Panc1 (cell line): ENCODE results near the gene MTG1. TPM values are rescaled to one million over a fixed set of nuclear protein-coding genes. Genes with fewer than 3 reads are reported as not detected.

Source experiments
- ATAC-seq: fragments of 200-7000 bp; cut with Tn5 transposase; 2 replicates; pipeline ENCODE4 v1.9.1; 2020; ENCODE audit warnings: mild to moderate bottlenecking, moderate library complexity
- BruUV-seq: library from RNA; stranded (reverse); fragments of 400-500 nt; replicated peaks from 2 replicates; lab custom pipeline; 2021; lab: Mats Ljungman, UMichigan
- CTCF ChIA-PET: fragments of 300-600 bp; sonication (Branson Sonifier 250); formaldehyde crosslinking; loops from one replicate; lab custom pipeline; 2022; ENCODE audit warnings: antibody characterized with exemption; lab: Charles Lee
- POLR2A ChIA-PET: fragments of 300-600 bp; sonication (Branson Sonifier 250); formaldehyde crosslinking; loops from one replicate; lab custom pipeline; 2022; ENCODE audit warnings: antibody characterized with exemption; lab: Charles Lee
- DNase-seq: peaks from one replicate; pipeline ENCODE4 v3.0.0-alpha.2; 2010; ENCODE audit warnings: low read depth, low spot score
- H3K27ac ChIP-seq: 2 replicates; pipeline ENCODE4 v1.5.1; 2011; ENCODE audit warnings: mild to moderate bottlenecking, low read length, inconsistent platforms
- H3K27me3 ChIP-seq: fragments of 200-500 bp; sonication (Bioruptor generic); 2 replicates; pipeline ENCODE4 v1.6.0; 2014; ENCODE audit warnings: low read length, inconsistent platforms; ENCODE audit not compliant: control insufficient read depth, insufficient read depth
- H3K36me3 ChIP-seq: fragments of 200-500 bp; sonication (Bioruptor generic); 2 replicates; pipeline ENCODE4 v1.5.1; 2014; ENCODE audit warnings: inconsistent platforms, mild to moderate bottlenecking, low read length, moderate library complexity; ENCODE audit not compliant: control insufficient read depth, insufficient read depth
- H3K4me1 ChIP-seq: 2 replicates; pipeline ENCODE4 v1.5.1; 2011; ENCODE audit warnings: inconsistent platforms, mild to moderate bottlenecking, low read length, moderate library complexity; ENCODE audit not compliant: control insufficient read depth, insufficient read depth
- H3K4me3 ChIP-seq, 2 experiments: 2 replicates each; pipeline ENCODE4 v1.5.1; 2011 to 2012; ENCODE audit warnings: low read depth in 2 of 2, low read length in 2 of 2, mild to moderate bottlenecking in 2 of 2, inconsistent platforms in 1 of 2, moderate library complexity in 1 of 2
- H3K9me3 ChIP-seq: fragments of 200-500 bp; sonication (Bioruptor generic); 2 replicates; pipeline ENCODE4 v1.5.1; 2014; ENCODE audit warnings: low read depth, mild to moderate bottlenecking, inconsistent platforms, low read length, moderate library complexity; ENCODE audit not compliant: control insufficient read depth, insufficient read depth
- POLR2AphosphoS5 ChIP-seq: IDR thresholded peaks from 2 replicates; pipeline ENCODE4 v1.6.1; 2012; ENCODE audit warnings: mild to moderate bottlenecking, low read depth, low read length, moderate library complexity
- SIN3A ChIP-seq: IDR thresholded peaks from 2 replicates; pipeline ENCODE4 v1.6.1; 2012; ENCODE audit warnings: low read depth, mild to moderate bottlenecking, low read length, moderate library complexity, borderline replicate concordance; ENCODE audit not compliant: insufficient read depth
- TCF7L2 ChIP-seq: IDR thresholded peaks from 2 replicates; pipeline ENCODE4 v1.6.1; 2011; ENCODE audit warnings: mild to moderate bottlenecking, low read depth, low read length, inconsistent platforms
- in situ Hi-C: cut with HindIII; loops from 2 replicates; pipeline ENCODE4 v1.10.0; 2016; ENCODE audit warnings: low sequenced_read_pairs, low pct_unique_long_range_greater_than_20kb
- intact Hi-C: fragments of 100-400 bp; cut with micrococcal nuclease; formaldehyde crosslinking; loops from one replicate; pipeline ENCODE4 v1.10.0; 2022; ENCODE audit not compliant: unreplicated experiment
- total RNA-seq: library from RNA; stranded (reverse); gene quantifications from one replicate; pipeline ENCODE4 v1.2.1, GENCODE V29; 2021; ENCODE audit not compliant: unreplicated experiment
- TF ChIP-seq, protein P1 (sequence below): fragments of 450-650 bp; IDR thresholded peaks from 2 replicates; pipeline ENCODE4 v1.5.1; 2017; ENCODE audit warnings: mild to moderate bottlenecking
- TF ChIP-seq, protein P2 (sequence below), 2 experiments: IDR thresholded peaks; 2 replicates each; pipeline ENCODE4 v1.6.1; 2011 to 2012; ENCODE audit warnings: low read depth in 2 of 2, control low read depth in 1 of 2, low read length in 1 of 2, mild to moderate bottlenecking in 1 of 2, moderate library complexity in 1 of 2; ENCODE audit not compliant: insufficient read depth in 1 of 2

The MTG1 gene
- total RNA-seq, 1 experiment from 2014 or later, result 96.4 TPM

DNA sequence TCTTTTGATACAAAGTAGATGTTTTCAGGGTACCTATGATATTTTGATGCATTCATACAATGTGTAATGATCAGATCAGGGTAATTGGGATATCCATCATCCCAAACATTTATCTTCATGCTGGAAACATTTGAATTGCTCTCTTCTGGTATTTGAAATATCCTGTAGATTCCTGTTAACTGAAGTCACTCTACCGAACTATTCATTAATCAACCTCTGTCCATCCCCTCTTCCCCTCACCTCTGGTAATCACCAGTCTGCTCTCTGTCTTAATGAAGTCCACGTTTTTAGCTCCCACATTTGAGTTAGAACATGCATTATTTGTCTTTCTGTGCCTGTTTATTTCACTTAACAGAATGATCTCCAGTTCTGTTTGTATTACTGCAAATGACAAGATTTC lies 11.3 kb downstream of the MTG1 start:
- ChIA-PET CTCF (no interaction called here), POLR2A (no interaction called here)

DNA sequence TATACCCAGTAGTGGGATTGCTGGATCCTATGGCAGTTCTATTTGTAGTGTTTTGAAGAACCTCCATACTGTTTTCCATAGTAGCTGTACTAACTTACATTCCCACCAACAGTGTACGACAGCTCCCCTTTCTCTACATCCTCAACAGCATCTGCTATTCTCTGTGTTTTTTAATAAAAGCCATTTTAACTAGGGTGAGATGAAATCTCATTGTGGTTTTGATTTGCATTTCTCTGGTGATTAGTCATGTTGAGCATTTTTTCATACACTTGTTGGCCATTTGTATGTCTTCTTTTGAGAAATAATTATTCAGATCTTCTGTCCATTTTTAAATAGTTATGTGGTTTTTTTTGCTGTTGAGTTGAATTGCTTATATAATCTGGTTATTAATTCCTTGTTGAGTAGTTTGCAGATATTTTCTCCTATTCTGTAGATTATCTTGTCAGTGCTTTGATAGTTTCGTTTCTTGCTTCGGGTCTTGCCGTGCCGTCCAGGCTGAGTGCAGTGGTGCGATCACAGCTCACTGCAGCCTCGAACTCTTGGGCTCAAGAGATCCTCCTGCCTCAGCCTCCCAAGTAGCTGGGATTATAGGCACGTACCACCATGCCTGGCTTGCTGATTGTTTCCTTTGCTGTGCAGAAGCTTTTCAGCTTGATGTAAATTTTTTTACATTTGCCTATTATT lies 12.0 kb downstream of the MTG1 start:
- no peak for TF ChIP-seq TCF7L2
- TF ChIP-seq, protein P1, sequence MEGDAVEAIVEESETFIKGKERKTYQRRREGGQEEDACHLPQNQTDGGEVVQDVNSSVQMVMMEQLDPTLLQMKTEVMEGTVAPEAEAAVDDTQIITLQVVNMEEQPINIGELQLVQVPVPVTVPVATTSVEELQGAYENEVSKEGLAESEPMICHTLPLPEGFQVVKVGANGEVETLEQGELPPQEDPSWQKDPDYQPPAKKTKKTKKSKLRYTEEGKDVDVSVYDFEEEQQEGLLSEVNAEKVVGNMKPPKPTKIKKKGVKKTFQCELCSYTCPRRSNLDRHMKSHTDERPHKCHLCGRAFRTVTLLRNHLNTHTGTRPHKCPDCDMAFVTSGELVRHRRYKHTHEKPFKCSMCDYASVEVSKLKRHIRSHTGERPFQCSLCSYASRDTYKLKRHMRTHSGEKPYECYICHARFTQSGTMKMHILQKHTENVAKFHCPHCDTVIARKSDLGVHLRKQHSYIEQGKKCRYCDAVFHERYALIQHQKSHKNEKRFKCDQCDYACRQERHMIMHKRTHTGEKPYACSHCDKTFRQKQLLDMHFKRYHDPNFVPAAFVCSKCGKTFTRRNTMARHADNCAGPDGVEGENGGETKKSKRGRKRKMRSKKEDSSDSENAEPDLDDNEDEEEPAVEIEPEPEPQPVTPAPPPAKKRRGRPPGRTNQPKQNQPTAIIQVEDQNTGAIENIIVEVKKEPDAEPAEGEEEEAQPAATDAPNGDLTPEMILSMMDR, result no peak
- no peak for TF ChIP-seq SIN3A
- TF ChIP-seq POLR2AphosphoS5, result no peak
- TF ChIP-seq, protein P2, sequence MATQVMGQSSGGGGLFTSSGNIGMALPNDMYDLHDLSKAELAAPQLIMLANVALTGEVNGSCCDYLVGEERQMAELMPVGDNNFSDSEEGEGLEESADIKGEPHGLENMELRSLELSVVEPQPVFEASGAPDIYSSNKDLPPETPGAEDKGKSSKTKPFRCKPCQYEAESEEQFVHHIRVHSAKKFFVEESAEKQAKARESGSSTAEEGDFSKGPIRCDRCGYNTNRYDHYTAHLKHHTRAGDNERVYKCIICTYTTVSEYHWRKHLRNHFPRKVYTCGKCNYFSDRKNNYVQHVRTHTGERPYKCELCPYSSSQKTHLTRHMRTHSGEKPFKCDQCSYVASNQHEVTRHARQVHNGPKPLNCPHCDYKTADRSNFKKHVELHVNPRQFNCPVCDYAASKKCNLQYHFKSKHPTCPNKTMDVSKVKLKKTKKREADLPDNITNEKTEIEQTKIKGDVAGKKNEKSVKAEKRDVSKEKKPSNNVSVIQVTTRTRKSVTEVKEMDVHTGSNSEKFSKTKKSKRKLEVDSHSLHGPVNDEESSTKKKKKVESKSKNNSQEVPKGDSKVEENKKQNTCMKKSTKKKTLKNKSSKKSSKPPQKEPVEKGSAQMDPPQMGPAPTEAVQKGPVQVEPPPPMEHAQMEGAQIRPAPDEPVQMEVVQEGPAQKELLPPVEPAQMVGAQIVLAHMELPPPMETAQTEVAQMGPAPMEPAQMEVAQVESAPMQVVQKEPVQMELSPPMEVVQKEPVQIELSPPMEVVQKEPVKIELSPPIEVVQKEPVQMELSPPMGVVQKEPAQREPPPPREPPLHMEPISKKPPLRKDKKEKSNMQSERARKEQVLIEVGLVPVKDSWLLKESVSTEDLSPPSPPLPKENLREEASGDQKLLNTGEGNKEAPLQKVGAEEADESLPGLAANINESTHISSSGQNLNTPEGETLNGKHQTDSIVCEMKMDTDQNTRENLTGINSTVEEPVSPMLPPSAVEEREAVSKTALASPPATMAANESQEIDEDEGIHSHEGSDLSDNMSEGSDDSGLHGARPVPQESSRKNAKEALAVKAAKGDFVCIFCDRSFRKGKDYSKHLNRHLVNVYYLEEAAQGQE (IDR thresholded peaks at IDR 0.05; ENCODE audit: insufficient read depth in 1 of 2, low read depth in 2 of 2, low read length in 1 of 2), result no peak
- ATAC-seq, result no peak

More for the DNA sequence above, 11.3 kb downstream of the MTG1 start:
- intact Hi-C loops (no loop called here), in situ Hi-C loops (no loop called here)
- Histone ChIP-seq H3K4me3 (no peak overlapping the region), H3K36me3 (no peaks in the 10 kb centered on the region), H3K27me3 (no peaks in the 10 kb centered on the region), H3K27ac (no peak overlapping the region), H3K4me1 (no peaks in the 10 kb centered on the region), H3K9me3 (peaks cover 3% of the 10 kb centered on the region; the same call in 1 of the 2 replicates)
- no TSS peak for BruUV-seq
- no peak for DNase-seq
- TF ChIP-seq TCF7L2 (no peak), POLR2AphosphoS5 (no peak), SIN3A (no peak)
- TF ChIP-seq, protein P1, result no peak
- TF ChIP-seq, protein P2 (IDR thresholded peaks at IDR 0.05; ENCODE audit: insufficient read depth in 1 of 2, low read depth in 2 of 2, low read length in 1 of 2), result no peak
- ATAC-seq, result no peak

More for the DNA sequence above, 12.0 kb downstream of the MTG1 start:
- no TSS peak for BruUV-seq
- CTCF ChIA-PET, result no interaction called here
- Histone ChIP-seq H3K36me3 (peaks cover 5% of the 10 kb centered on the region), H3K4me3 (no peak overlapping the region), H3K4me1 (no peaks in the 10 kb centered on the region), H3K27me3 (no peaks in the 10 kb centered on the region), H3K27ac (no peak overlapping the region), H3K9me3 (peaks cover 9% of the 10 kb centered on the region)
- intact Hi-C loops, result no loop called here
- POLR2A ChIA-PET, result interaction anchor here (0.7 kb wide), 1 partner anchor 82 kb away, joined by 7 read pairs; no protein-coding TSS in a partner anchor
- in situ Hi-C loops, result no loop called here
- DNase-seq, result no peak
